ENCODE measurements around the gene NUDT14.

The NUDT14 gene

DNA sequence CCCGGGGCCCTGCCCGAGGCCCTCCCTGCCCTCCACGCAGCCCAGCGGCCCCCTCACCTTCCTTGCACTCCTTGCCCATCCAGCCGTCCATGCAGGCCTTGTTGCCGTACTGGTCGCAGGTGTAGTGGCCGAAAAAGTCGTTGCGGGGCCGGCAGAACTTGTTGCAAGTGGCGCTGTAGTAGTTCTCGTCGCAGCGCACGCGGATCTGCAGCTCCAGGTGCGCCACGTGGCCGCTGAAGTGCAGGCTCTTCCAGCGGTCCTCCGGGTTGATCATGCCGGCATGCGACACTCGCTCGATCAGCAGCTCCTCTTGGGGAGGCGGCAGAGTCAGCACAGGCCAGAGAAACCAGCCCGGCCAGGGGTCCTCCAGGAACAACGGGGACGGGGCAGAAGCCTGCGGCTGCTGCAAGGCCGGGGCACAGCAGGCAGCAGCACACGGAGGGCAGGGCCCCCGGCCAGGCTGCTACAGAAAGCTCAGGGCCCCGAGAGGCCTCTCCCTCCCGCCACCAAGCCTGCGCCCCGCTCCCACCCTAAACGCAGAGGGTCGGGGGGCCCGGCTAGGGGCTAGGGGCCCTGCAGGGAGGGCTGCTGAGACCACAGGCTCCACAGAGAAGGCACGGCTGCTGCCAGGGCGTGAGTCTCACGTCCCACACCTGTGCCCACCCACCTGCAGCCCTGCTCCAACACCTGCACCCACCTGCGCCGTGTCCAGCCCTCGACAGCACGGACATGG lies 25.3 kb downstream of the NUDT14 start:
- DNase-seq = no peak

DNA sequence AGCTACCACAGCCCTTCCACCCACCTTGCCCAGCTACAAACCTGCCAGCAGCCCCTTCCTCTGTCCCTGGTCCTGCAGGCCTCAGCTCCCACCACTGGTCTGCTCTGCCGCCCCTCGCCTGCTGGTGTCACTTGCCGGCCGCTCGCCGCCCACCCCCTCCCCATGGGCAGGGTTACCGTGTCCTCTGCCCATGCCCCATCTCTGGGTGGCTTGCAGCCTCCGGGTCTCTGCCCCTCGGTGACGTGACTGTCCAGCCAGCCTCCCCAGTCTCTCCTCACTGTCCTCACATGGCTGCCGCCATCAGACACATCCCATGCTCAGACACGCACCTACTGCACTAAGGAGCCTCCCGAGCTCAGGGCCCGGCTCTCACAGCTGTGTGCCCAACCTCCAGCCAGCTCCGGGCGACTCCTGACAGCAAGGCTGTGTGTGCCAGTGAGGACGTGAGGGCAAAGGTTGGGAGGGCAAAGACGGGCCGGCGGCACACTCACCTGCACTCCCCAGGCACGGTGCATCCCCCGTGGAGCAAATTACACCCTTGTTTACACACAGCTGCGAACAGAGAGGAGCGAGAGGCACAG lies 26.0 kb downstream of the NUDT14 start:
- DNase-seq = no peak

DNA sequence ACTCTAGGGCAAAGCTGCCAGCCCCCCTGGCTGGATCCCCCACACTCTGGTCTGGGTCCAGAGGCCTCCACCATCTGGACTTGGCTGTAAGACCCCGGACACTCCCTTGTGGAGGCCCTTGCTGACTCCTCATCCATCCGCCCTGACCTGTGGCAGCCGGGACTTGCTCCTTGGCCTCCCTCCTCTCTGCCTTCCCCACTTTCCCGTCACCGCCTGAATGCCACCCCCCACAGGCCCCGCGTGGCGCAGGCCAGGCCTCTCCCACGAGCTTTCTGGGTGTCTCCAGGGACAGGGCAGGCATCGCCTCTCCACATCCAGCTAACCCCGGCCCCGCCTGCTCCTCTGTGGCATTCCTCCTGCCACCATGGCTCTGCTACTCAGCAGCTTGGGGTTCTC lies 26.6 kb downstream of the NUDT14 start:
- DNase-seq = no peak

DNA sequence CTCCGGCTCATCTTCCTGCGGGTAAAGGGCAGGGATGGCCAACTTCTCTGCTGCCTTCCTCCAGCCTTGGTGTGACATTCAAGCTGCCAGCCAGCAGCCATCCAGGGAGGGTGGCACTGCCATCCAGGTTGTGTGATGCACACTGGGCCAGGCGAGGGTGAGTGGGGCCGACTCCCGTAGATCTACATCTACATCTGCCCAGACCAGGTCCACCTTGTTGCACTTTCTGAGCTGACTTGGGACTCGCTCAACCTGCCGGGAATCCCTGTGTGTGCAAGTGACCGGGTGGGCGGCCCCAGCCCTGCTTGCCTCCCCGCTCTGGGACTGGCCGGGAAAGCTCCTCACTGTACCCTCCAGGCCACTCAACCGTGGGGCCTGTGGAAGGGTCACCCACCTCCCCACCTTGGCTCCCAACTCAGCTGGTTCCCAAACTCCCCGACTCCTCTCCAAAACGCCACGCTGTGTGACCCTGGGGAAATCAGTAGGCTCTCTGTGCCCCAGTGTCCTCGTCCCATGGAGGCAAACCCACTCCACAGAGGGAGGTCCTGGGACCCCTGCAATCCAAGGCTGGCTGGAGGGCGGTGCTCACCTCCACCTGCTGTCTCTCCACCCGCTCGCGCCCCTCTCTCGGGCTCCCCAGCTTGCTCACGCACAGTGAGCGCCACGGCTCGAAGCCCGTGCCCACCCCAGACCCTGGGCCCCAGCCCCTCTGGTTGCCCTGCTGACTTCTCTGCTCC lies 27.2 kb downstream of the NUDT14 start:
- no peak for DNase-seq

DNA sequence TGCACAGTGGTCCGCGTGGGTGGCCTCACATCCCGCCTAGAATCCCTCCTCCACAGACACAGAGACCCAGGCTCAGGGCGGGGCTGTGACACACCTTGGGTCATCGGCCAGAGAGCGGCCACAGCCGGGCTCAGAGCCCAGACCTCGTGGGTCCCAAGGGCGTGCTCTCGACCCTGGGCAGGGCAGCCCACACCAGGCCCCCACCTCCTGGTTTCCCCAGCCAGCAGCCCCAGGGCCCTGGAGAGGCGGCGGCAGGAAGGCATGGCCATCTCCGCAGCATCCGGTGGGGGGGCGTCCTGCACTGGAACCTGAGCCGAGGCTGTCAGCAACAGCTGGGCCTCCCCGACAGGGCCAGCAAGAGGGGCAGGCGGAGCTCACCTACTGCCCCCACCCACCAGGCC lies 27.8 kb downstream of the NUDT14 start:
- no peak for DNase-seq

DNA sequence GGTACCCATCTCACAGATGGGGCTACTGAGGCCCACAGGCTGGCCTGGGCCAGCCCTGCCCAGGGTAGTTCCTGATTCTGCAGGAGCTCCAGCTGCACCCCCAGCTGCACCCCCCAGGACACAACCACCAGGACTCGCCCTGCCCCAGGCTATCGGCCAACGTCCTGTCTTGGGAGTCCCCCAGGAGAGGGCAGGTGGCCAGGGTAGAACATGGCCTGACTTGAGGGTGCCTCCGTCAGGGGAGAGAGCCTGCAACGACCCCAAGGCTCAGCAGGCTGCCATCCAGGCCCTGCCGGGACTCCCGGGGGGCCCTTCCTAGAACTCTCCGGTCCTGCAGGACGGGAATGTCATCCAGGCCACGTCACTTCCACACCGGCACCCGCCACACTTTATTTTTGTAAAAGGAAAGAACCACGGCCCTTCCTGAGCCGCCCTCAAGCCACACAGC lies 28.3 kb downstream of the NUDT14 start:
- no peak for DNase-seq

DNA sequence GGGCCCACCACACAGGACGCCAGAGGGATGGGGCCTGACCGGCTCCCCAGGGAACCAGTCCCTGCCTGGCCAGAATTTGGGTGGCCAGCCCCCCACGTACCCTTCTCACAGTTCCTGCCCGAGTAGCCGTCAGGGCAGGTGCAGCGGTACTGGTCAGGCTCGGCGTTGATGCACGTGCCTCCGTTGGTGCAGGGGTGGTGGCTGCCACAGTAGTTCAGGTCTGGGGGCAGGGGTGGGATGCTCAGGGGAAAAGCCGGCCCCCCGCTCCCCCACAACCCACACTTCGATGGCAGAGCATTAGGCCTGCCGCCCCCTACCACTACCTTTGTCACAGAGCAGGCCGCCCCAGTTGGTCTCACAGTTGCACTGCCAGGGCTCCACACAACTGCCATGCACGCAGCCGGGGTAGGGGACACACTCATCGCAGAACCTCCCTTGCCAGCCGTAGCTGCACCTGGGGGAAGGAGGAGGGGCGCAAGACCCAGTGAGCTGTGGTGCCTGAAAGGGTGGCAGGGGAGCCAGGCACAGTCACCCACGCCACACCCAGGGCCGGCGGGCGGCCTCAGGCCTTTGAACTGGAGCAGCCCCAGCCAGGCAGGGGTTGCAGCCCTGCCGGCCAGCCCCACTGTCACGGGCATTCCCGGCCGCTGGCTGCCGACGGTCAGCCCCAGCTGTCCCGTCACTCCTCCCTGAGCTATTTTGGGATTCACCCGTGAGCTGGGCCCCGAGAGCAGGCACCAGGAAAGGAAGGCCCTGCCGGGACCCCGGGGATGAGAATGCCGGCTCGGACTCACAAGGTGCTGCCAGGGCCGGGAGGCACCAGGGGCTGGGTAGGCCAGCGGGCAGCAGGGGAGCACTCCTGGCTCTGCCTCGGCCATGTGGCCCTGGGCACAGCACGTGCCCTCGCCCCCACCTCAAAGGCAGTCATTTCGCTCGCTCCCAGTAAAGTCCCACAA lies 29.0 kb downstream of the NUDT14 start:
- DNase-seq = no peak

DNA sequence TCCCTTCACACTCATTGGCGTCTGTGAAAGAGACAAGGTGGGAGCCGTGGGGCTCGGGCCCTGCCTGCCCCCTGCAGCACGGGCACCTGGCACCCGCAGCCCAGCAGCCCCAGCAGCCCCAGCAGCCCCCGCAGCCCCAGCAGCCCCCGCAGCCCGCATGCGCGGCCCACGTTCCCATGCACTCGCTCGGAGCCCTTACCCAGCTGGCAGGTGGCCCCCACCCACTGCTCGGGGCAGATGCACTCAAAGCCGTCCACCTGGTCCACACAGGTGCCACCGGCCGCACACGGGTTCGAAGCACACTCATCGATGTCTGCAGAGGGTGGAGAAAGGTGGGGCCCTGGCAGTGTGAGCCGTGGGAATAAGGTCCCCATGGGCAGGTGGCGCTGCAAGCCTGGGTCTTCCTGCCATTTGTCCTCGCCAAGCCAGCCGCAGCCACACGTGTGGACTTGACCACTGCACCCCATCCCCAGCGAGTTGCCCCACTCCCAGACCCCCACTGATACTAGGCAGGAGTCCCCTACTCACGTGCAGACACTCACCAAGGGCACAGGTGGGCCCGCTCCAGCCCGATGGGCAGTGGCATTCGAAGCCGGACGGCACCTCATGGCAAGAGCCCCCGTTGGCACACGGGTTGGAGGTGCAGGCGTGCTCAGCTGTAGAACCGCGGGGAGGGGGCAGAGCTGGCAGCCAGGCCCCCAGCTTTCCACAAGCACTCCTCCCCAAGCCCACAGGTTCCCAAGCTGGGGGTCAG lies 29.9 kb downstream of the NUDT14 start:
- no peak for DNase-seq

DNA sequence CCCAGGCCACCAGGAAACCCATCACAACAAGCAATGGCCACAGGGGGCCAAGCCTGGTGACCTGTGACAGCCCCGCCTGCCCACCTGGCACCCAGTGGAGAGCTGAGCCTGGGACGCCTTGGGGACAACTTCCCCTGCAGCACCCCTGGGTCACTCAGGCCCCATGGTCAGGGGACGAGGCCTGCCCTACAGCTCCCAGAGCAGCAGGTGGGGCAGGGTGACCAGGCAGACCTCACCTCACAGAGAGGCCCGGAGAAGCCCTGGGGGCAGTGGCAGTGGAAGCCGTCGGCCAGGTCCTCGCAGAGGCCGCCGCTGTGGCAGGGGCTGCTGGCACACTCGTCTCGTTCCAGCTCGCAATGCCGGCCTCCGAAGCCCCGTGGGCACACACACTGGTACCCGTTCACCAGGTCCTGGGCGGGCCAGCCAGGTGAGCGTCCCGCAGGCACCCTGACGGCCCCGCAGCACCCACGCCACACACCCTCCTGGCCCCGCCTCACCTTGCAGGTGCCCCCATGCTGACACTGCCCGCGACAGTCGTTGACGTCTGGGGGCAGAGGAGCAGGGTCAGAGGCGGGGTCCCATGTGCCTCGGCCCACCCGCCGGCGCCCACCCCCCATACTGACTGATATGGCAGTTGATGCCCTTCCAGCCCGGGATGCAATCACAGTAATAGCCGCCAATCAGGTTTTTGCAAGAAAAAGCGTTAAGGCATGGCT lies 30.6 kb downstream of the NUDT14 start:
- DNase-seq = no peak

DNA sequence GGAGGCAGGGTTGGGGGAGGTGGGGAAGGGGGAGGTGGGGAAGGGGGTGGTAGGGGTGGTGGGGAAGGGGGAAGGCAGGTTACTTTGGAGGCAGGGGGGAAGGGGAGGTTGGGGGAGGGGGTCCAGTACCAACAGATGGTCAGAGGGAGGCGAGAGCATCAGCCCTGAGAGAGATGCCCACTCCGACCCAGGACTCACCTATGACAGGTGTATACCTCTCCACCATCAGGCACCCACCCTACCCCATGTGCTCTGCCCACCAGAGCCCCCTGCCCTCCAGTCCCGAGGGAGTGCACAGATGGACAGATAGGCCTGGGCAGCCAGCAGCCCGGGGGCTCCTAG lies 31.1 kb downstream of the NUDT14 start:
- DNase-seq = no peak

DNA sequence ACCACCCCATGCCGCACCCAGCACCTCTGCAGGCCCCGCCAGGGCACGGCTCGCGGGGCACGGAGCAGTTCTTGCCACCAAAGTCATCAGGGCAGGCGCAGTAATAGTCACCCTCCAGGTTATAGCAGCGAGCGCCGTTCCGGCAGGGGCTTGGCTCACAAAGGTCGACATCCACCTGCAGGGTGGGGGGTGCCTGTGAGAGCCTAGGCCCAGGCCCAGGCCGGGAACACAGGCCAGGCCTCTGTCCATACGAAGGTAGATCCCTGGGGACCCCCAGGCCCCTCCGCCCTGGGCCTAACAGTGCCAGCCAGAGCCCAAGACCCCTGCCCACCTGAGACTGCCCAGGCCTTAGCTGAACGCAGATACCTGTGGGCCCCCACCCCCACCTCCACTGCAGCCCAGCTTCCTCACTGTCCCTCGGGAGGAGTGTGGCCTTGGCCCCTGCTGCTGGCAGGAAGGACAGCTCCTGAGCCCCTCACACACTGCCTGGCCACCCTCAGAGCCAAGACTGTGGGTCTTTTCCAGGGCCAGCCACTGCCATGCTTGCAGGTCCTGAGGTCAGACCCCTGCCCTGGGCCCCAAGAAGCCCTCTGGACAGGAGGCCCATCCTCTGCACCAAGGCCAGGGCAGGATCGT lies 31.8 kb downstream of the NUDT14 start:
- DNase-seq = no peak

DNA sequence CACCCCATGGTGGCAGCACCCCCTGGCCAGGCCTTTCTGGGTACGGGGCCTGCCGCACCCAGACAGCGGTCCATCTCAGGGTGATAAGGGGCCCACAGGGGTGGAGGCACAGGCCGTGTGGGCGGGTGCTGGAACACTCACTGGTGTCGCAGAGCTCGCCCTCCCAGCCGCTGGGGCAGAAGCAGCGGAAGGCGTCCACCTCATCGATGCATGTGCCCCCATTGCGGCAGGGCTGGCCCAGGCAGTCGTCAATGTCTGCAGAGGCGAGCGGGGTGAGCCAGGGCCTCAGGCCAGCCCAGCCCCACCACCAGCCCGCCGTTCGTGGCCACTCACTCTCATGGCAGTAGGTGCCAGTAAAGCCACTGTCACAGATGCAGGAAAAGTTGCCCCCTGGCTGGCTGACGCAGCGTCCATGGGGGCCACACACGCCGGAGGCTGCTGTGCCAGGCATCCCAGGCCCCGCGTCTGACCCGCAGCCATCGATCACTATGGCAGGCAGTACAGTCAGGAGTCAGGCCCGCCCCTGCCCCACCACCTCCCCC lies 32.4 kb downstream of the NUDT14 start:
- DNase-seq = no peak

DNA sequence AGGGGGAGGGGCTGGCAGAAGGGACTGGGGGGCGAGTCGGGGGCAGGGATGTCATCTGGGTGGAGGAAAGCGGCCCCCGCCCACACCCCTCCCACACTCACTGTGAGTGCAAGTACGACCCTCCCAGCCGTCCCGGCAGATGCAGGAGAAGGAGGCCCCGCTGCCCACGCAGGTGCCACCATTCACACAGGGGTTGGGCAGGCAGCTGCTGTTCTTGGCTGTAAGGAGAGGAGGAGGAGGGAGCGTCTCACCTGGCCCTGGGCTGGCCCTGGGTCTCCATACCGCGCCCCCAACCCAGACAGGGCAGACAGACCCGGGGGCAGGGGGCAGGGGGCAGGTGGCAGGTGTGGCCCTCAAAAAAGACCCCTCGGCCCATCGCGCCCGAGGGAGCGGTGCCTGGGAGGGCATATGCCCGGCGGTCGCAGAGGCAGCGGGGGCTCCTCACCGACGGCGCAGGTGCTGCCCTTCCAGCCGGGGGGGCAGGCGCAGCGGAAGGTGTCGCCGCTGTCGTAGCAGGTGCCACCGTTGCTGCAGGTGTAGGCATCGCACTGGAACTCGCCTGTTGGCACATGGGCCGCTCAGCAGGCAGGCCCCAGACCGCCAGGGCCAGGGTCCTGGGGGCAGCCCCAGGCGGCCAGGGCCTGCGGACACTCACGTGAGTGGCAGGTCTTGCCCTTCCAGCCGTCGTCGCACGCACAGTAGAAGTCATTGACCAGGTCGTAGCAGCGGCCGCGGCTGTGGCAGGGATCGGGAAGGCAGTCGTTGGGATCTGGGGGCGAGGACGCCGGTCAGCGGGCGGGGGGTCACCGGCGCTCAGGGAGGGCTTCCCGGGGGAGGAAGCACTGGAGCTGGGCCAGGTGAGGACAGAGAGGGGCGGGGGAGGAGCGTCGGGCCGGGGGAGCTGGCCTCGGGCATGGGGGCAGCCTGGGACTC lies 33.2 kb downstream of the NUDT14 start:
- no peak for DNase-seq

DNA sequence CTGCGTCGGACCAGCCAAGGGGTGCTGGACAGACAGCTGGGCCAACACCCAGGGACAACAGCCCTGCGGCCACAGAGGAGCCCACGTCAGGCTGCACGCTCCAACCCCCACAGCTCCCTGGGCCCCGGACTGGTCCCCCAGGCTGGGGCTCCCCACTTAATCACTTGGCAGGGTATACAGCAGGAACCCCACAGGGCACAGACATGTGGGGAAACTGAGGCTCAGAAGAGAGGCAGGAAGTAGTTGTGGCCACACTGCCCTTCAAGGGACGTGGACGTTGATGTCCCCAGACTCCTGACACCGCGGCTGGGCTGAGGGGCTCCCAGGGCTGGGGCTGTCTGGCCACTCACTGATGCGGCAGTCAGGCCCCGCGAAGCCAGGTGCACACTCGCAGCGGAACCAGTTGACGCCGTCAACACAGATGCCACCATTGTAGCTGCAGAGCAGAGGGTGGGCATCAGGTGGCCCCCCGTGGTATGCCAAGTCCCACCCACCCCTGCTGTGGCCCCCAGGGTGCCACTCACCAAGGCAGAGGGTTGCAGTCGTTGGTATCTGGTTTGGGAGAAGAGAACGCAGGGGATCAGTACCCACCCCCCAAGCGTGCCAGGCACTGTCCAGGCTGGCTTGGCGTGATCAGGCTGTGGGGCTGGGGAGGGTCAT lies 34.0 kb downstream of the NUDT14 start:
- no peak for DNase-seq

DNA sequence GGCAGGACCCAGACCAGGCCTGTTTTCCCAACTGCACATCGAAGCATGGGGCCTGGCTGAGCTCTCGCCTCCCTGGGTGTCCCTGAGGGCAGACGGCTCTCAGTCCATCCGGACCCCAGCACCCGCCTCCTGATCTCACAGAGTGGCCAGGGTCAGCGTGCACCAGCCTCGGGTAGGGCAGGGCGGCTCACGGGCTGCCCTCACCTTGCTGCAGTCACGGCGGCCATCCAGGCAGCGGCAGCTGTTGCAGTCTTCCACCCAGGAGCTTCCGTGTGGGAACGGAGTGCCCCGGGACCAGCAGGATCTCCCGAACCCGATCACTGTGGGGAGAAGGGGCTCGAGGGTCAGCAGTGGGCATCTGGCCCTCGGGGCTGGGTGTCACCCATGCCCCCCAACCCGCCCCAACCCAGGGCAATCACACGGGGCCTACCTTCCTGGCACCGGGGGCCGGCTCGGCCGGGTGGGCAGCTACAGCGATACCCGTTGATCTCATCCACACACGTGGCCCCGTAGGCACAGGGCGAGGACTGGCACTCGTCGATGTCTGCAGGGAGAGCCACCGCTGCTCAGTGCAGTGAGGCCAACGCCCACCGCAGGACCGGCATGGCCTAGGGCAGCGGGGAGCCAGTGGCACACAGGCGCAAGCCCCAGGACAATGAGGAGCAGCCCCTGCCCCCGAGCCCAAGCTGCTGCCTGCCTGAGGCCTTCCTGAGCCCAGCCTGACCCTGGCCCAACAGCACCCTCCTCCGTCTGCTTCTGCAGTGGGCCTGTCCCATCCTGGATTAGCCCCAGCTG lies 34.7 kb downstream of the NUDT14 start:
- no peak for DNase-seq

DNA sequence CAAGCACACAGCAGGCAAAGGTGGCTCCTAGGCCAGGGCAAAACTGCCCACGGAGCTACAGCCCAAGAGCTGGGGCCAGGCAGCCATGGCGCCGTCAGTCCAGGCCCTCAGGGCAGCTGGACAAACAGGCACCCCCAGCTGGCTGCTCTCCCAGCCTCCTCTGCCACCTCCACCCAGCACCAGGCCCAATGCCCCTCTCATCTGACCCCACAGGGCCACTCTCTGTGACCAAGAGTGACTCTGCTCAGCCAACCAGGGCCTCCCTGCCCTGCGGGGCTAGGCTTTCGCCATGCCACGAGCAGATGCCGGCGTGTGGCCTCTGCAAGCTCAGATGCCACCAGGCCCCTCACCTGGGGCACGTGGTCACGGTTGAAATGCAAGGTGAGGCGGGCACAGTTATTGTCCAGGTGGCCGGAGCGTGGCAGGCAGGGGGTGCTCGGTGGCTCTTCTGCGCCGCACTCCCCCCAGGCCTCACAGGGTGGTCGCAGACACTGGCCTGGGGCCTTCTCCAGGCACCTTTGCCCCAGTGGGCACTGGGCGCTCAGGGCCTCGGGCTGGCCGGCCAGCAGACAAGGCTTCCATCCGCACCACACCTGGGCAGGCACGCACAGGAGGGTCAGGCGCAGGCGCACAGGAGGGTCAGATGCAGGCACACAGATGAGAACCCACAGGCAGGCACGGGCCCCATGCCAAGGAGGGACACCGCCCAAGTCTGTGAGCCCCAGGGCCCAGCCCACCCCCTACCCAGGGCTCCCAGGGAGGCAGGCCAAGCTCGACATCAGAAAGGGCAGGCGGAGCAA lies 35.5 kb downstream of the NUDT14 start:
- DNase-seq = no peak

DNA sequence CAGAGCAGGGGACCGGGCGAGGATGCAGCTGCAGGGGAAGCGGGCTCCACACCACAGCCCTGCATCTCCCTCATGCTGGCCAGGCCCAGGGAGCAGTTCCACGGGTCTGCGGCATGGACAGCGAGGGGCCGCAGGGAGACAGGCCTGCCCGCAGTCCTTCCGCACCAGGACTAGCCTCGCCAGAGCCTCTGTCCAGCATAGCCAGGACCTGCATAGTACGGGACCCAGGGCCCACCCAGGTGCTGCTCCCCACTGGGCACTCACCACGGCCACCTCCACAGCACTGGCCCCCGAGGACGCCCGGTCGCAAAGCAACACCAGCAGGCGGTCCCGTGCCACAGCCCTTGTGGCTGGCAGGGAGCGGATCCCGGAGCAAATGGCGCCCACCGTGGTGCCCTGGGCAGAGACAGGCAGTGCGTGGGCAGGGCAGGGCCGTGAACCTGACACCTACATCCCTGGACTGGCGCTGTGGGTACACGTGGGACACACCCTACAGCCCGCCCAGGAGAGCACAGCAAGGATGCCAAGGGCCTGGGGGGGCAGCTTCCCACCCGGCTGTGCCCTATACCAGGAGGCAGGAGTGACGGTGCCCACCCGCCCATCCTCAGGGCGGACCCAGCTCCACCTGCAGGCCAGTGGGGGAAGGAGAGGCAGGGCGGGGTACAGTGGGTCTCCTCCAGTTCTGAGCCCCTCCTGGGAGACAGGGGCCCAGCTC lies 36.3 kb downstream of the NUDT14 start:
- no peak for DNase-seq

Measured in Kasumi-1 (cell line).